Stomach smooth muscle (tissue), 2 donors: ENCODE data around the gene IL1RL1.

Experiments
- H3K27ac ChIP-seq: one replicate; pipeline ENCODE4 v1.7.0; 2013; ENCODE audit warnings: mild to moderate bottlenecking, low read length, inconsistent platforms
- H3K27me3 ChIP-seq, 2 donors: one replicate each; pipeline ENCODE4 v1.7.0; 2013; ENCODE audit warnings: low read length in 2 of 2; ENCODE audit not compliant: insufficient read depth in 2 of 2, control insufficient read depth in 1 of 2
- H3K36me3 ChIP-seq, 2 donors: one replicate each; pipeline ENCODE4 v1.7.0; 2013; ENCODE audit warnings: low read length in 2 of 2; ENCODE audit not compliant: control insufficient read depth in 2 of 2, insufficient read depth in 2 of 2
- H3K4me1 ChIP-seq: one replicate; pipeline ENCODE4 v1.7.0; 2013; ENCODE audit warnings: low read length; ENCODE audit not compliant: control insufficient read depth, insufficient read depth
- H3K4me3 ChIP-seq, 2 donors: one replicate each; pipeline ENCODE4 v1.7.0; 2013; ENCODE audit warnings: low read length in 2 of 2
- H3K9ac ChIP-seq, 2 donors: one replicate each; pipeline ENCODE4 v1.7.0; 2013; ENCODE audit warnings: low read length in 2 of 2, mild to moderate bottlenecking in 1 of 2
- H3K9me3 ChIP-seq, 2 donors: one replicate each; pipeline ENCODE4 v1.7.0; 2013; ENCODE audit warnings: low read length in 2 of 2; ENCODE audit not compliant: control insufficient read depth in 2 of 2
- donor health status: healthy.
- donor health status: Pancreatic carcinoma.

IL1RL1 gene

GRCh38 chr2:102392942-102393341 lies 81.6 kb downstream of the IL1RL1 start:
- Histone ChIP-seq H3K36me3 (no peaks in the 10 kb centered on the region), H3K4me1 (no peaks in the 10 kb centered on the region), H3K9ac (no peak overlapping the region), H3K4me3 (no peak overlapping the region), H3K9me3 (no peaks in the 10 kb centered on the region), H3K27ac (no peak overlapping the region), H3K27me3 (no peaks in the 10 kb centered on the region)

GRCh38 chr2:102396012-102396411 lies 84.6 kb downstream of the IL1RL1 start:
- Histone ChIP-seq H3K4me1 (no peaks in the 10 kb centered on the region), H3K36me3 (no peaks in the 10 kb centered on the region), H3K4me3 (no peak overlapping the region), H3K27ac (no peak overlapping the region), H3K27me3 (no peaks in the 10 kb centered on the region), H3K9me3 (no peaks in the 10 kb centered on the region), H3K9ac (no peak overlapping the region)

- Histone ChIP-seq H3K36me3 (no peaks in the 10 kb centered on the region), H3K9ac (no peak overlapping the region), H3K27ac (no peak overlapping the region), H3K9me3 (no peaks in the 10 kb centered on the region), H3K27me3 (no peaks in the 10 kb centered on the region), H3K4me3 (no peak overlapping the region), H3K4me1 (no peaks in the 10 kb centered on the region)
These were observed 85.8 kb downstream of the IL1RL1 start for GRCh38 chr2:102397209-102397608.

GRCh38 chr2:102399499-102400141 lies 88.3 kb downstream of the IL1RL1 start:
- Histone ChIP-seq H3K9me3 (no peaks in the 10 kb centered on the region), H3K36me3 (no peaks in the 10 kb centered on the region), H3K27ac (no peak overlapping the region), H3K4me1 (no peaks in the 10 kb centered on the region), H3K9ac (no peak overlapping the region), H3K4me3 (no peak overlapping the region), H3K27me3 (no peaks in the 10 kb centered on the region)

GRCh38 chr2:102401456-102401855 lies 90.1 kb downstream of the IL1RL1 start:
- H3K4me3 ChIP-seq: no peak overlapping the region
- no peaks in the 10 kb centered on the region for H3K27me3 ChIP-seq
- no peaks in the 10 kb centered on the region for H3K36me3 ChIP-seq
- H3K4me1 ChIP-seq: no peaks in the 10 kb centered on the region
- H3K27ac ChIP-seq: no peak overlapping the region
- H3K9me3 ChIP-seq: no peaks in the 10 kb centered on the region
- H3K9ac ChIP-seq: no peak overlapping the region
